ENCODE results near the gene FAM236C. TPM values are rescaled to one million over a fixed set of nuclear protein-coding genes. Genes with fewer than 3 reads are reported as not detected.

The FAM236C gene
- total RNA-seq, 8 experiments from 2014 or later: not detected

Other genes with a start within 250 kb of the FAM236C start
- gene PHKA1, start 198.3 kb upstream of the FAM236C start, total RNA-seq: 1 to 10 TPM in 7 of 8 experiments, under 1 TPM in 1; 0.38 to 7.1 (median 3.4) TPM
- gene DMRTC1B, start 135.7 kb upstream of the FAM236C start, total RNA-seq: 1 to 10 TPM in 2 of 8 experiments, under 1 TPM in 3, not detected in 3; 0.22 to 1.4 (median 0.78) TPM
- gene FAM236B, start 130.0 kb upstream of the FAM236C start, total RNA-seq: not detected
- gene FAM236D, start 104.4 kb upstream of the FAM236C start, total RNA-seq: not detected
- gene FAM236A, start 25.6 kb downstream of the FAM236C start, total RNA-seq: not detected
- gene DMRTC1, start 31.2 kb downstream of the FAM236C start, total RNA-seq: under 1 TPM in 3 of 8 experiments, not detected in 5; 0.19 to 0.63 (median 0.23) TPM
- 1 to 10 TPM in 3 of 8 experiments, under 1 TPM in 5; 0.15 to 1.4 (median 0.84) TPM for gene PABPC1L2B, start 90.3 kb downstream of the FAM236C start, total RNA-seq
- 1 to 10 TPM in 2 of 8 experiments, under 1 TPM in 4, not detected in 2; 0.38 to 1.6 (median 0.87) TPM for gene PABPC1L2A, start 166.9 kb downstream of the FAM236C start, total RNA-seq